Cerebellar cortex (tissue), 1 donor: Measurements from ENCODE around the gene CNPY1.
"Not testable (repeated sequence)": the region's sequence is repeated elsewhere in the genome, so short reads cannot be mapped to it uniquely, and the experiment has no call there.

Experiments used
- DNase-seq: peaks from one replicate; pipeline ENCODE4 v3.0.0-alpha.2; 2015; ENCODE audit warnings: low spot score

CNPY1 gene

DNA sequence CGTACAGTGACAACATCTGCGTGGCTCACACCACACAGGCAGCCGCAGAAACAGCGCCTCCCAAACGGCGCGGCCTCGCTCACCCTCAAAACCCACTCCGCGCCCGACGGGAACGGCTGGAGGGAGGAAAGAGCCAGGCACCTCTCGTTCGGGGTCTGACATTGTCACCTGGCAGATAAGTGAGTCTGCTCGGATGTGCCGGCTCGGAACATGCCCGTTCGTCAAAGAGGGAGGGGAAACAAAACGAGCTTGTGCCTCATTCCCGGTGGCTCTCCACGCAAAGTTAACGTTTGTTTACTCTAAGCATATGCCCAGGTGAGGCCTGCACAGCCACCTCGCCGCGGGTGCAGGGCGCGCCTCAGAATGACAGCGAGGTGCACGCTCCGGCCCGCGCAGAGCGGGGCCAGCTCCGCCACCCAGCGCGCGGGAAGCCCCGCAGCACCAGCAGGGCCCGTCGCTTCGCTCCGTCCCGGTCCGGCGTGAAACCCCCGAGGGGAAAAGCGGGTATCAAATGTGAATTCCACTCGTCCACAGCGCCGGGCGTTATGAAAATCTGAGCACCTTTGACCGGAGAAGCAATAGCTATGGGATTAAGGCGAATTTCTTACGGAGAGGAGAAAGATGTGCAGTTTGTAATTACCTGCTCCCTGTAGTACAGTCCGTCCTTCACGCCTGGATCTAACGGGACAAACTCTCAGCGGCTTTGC, 13.1 kb downstream of the CNPY1 start:
- peak; percentile 55 for DNase-seq

DNA sequence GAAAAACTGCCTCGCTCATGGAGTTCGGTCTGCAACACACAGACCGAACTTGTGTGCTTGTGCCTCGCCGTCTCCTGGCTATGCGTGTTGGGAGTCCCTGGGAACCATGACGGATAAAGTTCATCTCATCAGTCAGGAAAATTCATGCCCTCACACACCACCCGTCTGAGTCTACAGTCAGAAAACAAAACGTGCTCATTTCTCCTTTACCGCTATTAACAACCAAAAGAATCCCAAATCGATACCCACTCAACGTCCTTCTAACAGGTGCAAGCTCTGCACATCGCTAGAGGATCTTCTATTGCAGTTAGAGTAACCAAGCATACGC, 13.6 kb downstream of the CNPY1 start:
- DNase-seq, result no peak

DNA sequence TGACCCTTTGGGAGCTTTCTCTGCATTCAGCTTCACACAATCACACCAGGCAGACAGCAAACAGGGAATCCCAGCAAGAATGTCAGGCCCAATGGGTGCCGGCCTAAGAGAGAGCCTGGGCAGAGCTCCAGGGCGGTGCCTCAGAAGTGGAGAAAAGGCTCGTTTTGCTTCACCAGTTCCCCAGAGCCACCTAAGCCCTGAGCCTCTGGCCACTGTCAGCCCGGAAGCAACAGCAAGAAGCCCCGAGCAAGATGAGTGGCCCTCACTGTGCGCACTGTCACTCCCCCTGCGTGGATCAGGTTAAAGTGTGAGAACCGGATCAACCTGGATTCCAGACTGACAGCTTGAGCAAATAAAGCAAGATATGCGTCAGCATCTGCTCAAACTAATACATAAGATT, 14.7 kb downstream of the CNPY1 start:
- no peak for DNase-seq

DNA sequence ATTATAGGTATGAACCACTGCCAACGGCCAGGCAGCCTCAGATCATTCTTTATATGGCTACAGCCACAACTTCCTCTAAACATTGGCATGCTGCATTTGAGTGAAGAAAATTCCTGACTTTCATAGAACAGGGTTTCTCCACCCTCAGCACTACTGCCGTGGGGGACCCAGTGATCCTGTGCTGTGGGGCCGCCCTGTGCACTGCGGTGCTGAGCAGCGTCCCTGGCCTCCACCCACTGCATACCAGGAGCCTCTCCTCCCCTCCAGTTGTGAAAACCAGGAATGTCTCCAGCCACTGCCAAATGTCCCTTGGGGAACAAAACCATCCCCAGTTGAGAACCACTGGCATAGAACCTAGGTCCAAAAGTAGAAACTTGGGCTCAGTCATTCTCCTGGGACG, 15.8 kb downstream of the CNPY1 start:
- no peak for DNase-seq

DNA sequence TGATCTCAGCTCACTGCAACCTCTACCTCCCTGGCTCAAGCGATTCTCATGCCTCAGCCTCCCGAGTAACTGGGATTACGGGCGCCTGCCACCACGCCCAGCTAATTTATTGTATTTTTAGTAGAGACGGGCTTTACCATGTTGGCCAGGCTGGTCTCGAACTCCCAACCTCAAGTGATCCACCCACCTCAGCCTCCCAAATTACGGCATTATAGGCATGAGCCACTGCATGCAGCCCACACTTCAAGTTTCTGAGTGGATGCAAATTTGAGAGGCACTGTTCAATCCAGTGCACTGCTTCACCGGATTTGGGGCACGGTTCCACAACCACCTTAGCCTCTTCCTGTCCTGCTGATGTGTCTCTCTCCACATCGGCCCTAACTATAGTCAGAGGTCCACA, 16.5 kb downstream of the CNPY1 start:
- DNase-seq, result no peak

DNA sequence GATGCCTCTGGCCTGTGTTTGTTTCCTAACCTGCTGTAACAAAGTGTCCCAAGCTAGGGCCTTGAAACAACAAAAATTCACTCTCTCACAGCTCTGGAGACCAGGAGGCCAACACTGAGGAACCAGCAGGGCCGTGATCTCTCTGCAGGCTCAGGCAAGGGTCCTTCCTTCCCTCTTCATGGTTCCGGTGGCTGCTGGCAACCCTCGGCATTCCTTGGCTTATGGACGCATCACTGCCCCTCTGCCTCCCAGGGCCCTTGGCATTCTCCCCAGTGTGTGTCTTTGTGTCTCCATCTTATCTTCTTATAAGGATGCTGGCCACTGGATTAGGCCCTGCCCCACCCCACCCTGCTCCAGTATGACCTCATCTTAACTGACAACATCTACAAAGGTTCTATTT, 17.0 kb downstream of the CNPY1 start:
- no peak for DNase-seq

DNA sequence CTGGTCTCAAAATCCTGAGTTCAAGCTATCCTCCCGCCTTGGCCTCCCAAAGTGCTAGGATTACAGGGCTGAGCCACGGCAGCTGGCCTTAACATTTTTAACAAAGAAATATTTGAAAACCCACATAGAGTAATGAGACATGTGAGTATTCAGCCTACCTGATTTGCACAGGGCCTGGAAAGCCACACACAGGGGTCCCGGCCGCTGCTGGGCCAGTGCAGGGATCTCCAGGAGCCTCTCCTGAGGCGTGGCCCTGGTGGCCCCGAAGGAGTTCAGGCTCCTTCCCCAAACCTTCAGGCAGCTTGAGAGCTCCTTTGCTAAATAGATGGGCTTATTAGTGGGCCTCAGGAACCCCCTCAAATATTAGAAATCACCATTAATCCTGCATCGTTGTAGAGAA, 18.7 kb downstream of the CNPY1 start:
- DNase-seq, result no peak

DNA sequence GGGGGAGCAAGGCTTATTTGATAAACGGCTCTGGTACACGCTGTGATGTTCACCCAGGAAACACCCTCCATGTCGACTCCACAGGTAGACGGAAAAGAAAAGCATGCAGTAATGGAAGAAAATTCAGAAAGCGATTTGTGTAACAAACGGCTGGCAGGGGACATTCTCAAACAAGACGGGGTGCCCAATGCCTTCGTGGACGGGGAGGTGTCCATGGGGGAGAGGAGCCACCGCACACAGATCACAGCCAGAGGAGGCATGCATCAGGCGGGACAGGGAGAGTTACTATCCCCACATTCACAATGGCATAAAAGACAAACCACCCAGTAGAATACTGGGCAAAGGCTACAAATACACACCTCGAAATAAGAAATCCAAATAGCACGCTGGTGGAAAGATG, 20.1 kb downstream of the CNPY1 start:
- no peak for DNase-seq

DNA sequence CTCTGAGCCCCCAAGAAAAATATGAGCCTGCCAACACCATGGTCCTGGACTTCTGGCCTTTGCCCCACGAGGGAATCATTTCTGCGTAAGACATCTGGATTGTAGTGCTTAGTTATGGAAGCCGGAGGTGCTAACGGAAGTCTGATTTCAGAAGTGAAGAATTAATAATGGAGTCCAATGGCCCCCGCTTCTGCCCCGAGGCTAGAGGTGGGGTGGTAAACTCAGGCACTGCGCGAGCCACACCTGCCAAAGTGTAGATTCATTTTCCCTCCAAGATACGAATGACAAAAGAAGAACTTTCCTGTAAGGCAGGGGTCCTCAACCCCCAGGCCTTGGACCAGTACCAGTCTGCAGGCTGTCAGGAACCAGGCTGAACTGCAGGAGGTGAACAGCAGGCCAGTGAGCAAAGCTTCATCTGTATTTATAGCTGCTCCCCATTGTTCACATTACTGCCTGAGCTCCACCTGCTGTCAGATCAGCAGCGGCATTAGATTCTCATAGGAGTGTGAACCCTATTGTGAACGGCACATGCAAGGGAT, 22.3 kb downstream of the CNPY1 start:
- no peak for DNase-seq

DNA sequence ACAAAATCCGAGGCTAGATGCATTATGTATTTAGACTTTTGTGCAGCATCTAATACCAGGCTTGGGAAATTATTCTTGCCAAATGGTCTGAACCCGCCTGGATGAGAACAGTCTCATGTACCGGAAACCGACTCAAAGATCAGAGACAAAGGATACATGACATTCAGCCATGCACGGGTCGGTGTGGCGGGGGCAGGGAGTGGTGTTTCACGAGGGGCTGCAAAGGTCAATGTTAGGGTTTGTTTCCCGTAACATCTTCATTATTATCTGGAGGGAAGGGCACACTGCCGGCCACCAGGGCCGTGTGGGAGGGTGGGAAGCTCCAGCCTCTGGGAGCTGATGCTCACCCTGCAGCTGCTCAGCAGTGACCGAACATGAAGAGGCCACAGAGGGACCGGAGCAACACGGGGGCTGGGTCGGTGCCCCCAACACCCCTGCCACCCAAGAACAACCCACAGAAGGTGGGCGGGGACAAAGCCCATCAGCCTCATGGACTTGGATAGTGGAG, 23.1 kb downstream of the CNPY1 start:
- no peak for DNase-seq

DNA sequence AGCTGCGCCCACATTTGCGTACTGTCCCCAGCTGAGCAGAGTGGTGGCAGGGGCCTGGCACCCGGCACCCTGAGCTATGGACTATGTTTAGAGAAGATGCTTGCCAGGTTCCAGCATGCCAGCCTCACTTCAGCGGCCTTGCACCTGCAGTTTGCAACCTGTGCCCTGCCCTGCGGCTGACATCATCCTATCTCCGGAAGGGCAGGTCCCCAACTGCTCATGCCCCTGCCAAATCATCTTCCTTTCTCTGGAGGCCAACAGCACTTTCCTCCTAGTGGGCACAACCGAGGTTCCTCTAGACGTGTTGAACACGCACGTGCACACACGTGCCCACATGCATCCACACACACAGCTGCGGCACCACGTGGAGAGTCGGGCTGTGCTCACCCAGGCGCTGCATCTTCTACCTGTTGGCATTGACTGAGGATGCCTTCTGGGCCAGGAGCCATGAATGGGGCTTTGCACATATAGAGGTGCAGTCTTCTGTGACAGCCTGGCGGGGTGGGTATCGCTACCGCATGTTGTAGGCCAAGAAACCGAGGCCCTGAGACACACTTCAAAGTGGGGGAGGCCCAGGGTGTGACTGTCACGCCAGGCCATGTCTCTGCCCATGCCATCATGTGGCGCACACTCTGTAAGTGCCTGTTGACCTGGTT, 24.5 kb downstream of the CNPY1 start:
- no peak for DNase-seq

DNA sequence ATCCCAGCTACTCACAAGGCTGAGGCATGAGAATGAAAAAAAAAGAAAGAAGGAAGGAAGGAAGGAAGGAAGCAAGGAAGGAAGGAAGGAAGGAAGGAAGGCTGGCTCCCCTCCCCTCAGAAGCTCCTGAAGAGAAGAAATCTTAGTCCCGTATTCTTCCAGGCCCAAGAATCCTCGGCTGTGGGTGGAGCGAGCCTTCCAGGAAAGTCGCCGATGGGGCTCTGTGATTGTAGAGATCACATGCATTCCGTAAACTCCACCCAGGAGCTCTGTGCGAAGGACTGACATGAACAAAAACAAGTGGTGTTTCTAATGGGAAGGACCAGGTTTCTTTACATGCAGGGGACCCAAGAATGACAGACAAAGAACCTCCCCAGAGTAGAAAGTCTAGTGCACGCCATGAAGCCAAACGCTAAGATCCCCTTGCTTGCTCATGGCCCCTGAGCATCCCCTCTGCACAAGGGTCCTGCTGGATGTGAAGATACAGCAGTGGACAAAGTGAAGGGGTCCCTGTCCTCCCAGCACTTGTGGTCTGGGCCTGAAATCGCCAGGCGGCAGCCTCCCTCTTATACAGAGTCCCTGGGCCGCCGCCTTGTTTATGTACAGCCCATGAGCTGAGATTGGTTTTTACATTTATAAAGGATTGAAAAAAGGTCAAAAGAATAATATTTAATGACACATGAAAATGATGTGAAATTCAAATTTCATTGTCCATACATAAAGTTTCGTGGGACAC, 25.2 kb downstream of the CNPY1 start:
- DNase-seq, result no peak

DNA sequence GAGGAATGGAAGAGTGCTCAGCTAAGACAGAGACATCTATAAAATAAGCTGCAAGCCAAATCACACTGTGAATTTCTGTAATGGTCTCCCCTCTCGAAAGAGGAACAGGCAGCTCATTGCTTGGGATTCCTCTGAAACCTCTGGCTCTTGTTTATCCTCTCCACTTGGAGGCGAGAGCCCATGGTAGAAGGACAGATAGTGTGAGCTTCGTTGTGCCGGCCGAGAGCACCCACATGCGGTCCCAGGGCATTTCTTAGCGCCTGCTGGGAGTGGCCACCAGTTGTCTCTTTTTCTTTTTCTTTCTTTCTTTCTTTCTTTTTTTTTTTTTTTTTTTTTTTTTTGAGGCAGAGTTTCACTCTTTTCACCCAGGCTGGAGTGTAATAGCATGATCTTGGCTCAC, 26.2 kb downstream of the CNPY1 start:
- no peak for DNase-seq

DNA sequence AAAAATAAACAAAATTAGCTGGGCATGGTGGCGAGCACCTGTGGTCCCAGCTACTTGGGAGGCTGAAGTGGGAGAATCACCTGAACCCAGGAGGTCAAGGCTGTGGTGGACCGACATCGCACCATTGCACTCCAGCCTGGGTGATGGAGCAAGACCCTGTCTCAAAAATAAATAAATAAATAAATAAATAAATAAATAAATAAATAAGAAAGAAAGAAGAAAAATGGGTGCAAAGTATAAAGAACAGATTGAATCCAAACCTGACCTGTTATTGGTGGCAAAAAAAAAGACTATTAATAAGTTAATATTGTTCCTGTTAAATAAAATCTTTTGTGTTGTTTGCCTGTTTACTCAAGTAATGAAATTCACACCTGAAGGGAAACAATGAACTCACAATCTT, 27.0 kb downstream of the CNPY1 start:
- DNase-seq, result not testable (repeated sequence)

DNA sequence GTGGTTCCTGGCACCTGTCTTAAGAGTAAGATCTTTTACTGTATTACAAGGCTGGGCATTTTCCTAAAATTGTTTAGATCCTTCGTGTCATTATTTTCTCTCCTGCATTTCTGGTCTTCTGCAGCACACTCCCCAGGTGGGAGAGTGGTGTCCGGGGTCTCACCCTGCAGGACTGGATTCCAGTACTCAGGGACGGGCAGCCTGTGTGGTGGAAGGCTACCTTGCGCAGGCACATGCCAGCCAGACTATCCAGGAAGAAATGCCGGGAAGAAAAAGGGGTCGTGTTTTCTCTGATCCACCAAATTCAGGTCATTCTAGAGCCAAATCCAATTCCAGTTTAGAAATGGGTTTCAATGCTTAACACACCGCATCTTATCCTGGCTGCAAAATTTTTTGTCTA, 27.7 kb downstream of the CNPY1 start:
- no peak for DNase-seq

DNA sequence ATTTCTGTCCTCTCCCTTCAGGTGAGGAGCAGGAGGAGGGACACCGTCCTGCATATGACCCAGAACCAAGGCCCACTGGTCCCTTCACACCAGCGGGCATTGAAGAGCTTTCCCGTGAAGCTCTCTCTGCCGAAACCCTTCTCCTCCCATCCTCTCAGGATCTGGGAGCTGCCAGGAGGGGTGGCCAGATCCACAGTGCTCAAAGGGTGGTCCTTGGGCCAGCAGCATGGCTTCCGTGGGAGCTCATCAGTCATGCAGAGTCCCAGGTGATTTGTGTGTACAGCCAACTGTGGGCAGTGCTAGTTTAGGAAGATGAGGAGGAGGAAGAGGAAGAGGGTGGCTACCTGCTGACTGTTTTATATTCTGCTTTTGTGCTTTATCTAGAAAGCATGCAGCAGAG, 28.4 kb downstream of the CNPY1 start:
- DNase-seq, result no peak

DNA sequence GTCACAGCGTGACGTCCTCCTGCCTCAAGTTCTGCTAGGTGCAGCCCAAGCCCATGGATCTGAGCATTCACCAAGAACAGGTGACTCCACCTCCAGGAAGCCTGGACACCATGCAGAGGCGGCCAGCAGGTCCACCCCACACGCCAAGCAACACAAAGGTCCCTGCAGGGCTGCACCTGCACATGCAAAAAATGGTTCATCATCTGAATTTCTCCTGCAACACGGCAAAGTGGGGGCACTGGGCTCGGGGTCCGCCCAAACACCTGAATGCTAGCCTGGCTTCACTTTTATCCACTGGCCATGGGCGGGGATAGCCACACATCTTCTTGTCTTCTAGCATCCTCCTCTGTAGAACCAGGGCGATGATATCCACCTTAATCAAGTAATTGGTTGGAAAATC, 28.9 kb downstream of the CNPY1 start:
- no peak for DNase-seq

DNA sequence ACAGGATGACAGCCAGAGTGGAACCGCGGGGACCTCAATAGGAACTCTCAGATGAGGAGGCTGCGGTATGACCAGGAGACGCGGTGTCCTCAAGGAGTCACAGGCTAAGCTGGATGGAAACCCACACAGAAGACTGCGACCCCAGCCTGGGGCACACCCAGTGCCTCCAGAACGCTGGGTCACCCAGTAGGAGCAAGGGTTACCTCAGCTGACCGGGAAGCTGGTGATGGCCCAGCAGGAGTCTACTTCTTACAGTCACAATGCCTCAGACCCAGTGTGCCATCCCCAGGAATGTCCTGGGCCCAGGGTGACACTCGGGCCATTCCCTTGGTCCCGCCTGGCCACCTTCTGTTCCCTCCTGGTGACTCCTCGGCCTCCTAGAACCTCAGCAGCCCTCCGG, 29.9 kb downstream of the CNPY1 start:
- DNase-seq, result no peak

DNA sequence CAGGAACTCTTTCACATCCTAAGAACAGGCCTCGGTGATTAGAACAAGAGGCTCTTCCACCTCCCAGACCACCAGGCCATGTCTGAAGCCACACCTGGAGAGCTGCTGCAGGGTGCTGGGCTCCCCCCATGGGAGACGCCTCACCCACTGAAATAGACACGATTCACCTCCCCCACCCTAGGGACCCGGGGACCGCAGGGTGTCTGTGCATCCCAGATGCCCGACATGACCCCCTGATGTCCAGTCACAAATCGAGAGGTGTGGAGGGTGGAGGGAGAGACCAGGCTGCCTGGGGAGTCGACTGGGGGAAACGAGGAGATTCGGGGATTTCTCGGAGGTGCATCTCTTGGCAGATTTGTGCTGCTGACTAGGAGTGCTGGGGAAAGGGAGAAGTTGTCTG, 31.0 kb downstream of the CNPY1 start:
- DNase-seq, result no peak

DNA sequence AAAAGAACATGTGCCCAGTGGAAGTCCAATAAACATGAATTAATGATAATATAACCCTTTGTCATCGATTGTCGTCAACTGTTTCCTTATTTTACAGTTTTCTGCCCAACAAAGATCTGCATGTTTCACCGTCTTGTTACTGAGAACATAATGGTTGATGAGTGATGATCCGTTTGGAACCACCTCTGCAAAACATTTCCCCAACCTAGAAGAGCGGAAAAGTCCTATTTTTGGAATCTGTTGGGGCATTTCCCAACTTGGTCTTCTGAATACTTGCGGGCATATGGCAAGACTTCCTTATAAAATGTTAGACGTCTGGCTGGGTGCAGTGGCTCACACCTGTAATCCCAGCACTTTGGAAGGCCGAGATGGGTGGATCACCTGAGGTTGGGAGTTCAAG, 32.1 kb downstream of the CNPY1 start:
- DNase-seq, result peak; percentile 62

DNA sequence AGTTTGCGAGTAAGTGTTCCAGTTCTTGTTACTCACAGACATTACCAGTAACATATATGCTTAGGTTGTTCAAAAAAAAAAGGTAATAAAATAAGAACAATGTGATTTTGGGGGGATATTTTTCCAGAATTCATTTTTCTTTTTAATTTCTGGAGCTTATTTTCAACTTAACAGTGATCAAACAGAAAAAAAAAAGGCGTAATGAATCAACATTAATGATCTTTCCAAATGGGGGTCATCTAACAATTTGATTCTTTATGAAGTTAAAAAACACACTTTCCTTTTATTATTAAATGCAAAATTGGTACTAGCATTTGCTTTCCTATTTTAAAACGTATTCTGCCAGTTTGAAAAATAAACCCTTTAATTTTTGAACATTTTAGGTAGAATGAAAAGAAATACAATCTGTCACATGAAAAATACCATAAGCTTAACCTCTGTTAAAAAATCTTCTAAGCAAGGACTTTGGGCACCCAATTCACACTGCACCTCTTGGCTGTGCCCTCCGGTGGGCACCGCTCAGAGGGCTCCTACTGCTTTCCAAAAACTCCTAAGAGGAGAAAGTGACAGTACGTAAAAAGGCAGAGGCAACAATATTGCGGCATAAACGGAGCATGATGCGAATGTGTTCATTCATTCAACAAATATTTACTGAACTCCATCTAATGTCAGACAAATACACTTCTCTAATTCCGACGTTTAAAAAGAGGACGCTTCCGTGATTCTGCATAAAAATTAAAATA, 32.6 kb downstream of the CNPY1 start:
- DNase-seq, result peak; percentile 53

DNA sequence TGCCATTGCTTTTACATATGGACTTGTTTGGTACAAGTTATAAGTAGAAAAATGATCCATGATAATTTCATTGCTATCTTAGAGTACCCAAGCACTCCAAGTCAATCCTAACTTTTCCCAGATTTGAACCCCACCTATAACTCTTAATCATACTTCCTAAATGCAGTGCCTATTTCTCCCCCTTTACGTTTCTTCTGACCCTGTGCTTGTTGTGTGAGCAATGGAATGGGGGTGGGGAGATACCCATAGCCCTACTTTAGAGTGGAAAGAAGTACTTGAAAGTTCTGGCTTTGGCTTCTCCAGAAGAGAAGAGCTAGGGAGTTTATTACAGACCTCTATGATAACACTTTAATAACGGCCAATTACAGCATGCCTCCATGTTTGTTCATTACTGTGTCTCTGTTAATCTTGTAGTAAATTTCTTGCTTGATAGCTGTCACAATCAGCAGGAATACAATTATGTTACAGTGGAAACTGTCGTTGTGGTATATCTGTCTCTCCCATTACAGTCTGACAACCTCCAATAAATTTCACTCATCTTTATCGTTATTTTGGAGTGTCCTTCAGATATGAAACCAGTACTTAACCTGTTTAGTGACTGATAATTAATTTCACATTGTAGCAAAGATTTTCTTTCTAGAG, 34.0 kb downstream of the CNPY1 start:
- DNase-seq, result peak; percentile 73
